ENCODE data around the gene TPMT. TPM values are rescaled to one million over a fixed set of nuclear protein-coding genes. Genes with fewer than 3 reads are reported as not detected.

Gene TPMT
- polyA plus RNA-seq (2013, experiment 1 of 2), result 14.4 TPM
- polyA plus RNA-seq (2013, experiment 2 of 2), result 16.7 TPM

DNA sequence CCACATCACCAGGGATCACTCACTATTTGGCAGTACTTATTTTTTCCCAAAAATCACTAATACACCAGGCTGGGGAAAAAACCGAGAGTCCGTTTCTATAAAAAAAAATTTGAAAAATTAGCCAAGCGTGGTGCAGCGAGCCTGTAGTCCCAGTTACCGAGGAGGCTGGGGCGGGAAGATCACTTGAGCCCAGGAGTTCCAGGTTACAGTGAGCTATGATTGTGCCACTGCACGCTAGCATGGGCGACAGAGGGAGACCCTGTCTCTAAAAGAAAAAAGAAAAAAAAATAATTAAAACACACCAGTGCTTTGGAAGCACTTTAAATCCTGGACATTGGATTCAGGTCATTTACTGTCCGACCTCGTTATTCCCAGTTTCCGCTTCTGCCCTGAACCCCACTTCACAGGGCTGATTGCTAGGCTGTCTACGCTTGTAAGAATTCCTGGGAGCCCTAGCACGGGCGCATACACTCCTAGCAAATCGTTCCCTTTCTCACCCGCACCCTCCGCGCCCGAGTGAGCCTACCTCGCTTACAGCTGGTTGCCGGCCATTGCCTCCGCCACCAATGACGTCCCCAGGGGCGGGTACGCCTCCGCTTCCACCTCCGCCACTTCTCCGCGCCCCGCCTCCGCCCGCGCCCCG, at the start of gene TPMT:
TPMT (minus strand) TSS at position 571 of the 643 bp plus-strand sequence. CDS start 5,950 bp downstream, outside the sequence.
- Histone ChIP-seq H3K4me3 (ENCODE audit: low read length) (peak within 1 kb of the TSS; percentile 91), H3K27me3 (ENCODE audit: insufficient read depth, low read length) (no peaks in the 10 kb centered on the region), H3K4me1 (ENCODE audit: insufficient read depth, low read length) (peaks cover 16% of the 10 kb centered on the region), H3K9me3 (ENCODE audit: insufficient read depth, low read depth, low read length) (no peaks in the 10 kb centered on the region), H3K36me3 (ENCODE audit: insufficient read depth, low read length) (peaks cover under 1% of the 10 kb centered on the region; the same call in 1 of the 2 replicates), H3K9ac (ENCODE audit: low read depth, low read length) (peak within 1 kb of the TSS; percentile 78), H3K27ac (ENCODE audit: low read depth, low read length) (peak within 1 kb of the TSS; percentile 50; the same call in 1 of the 2 replicates)
- under 1% methylated on average over 34 of the region's 34 CpGs for WGBS

DNA sequence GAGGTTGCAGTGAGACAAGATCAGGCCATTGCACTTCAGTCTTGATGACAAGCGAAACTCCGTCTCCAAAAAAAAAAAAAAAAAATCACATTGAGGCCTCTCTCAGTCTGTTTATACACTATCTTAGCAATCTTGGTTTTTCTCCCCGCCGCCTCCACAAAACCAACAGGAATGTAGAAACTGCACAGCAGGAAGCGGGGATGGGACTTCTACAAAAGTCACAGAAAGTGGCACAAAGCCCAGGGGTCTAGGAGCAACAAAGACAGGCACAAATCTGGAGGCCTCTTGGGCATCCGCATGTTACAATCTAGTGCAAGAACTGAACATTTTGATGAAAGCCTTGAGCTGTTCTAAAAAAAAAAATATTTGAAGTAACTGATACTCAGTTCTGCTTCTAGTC, 48.9 kb upstream of the TPMT start:
- H3K9ac ChIP-seq (ENCODE audit: low read depth, low read length), result no peak overlapping the region
- no peaks in the 10 kb centered on the region for H3K9me3 ChIP-seq (ENCODE audit: insufficient read depth, low read depth, low read length)
- H3K36me3 ChIP-seq (ENCODE audit: insufficient read depth, low read length), result 0 out of 2 replicates have a peak, but pooled peaks cover 5% of the 10 kb centered on the region
- H3K4me3 ChIP-seq (ENCODE audit: low read length), result no peak overlapping the region
- H3K4me1 ChIP-seq (ENCODE audit: insufficient read depth, low read length), result no peaks in the 10 kb centered on the region
- no peak overlapping the region for H3K27ac ChIP-seq (ENCODE audit: low read depth, low read length)
- no peaks in the 10 kb centered on the region for H3K27me3 ChIP-seq (ENCODE audit: insufficient read depth, low read length)
- WGBS, result 84% methylated on average over 6 of the region's 6 CpGs

DNA sequence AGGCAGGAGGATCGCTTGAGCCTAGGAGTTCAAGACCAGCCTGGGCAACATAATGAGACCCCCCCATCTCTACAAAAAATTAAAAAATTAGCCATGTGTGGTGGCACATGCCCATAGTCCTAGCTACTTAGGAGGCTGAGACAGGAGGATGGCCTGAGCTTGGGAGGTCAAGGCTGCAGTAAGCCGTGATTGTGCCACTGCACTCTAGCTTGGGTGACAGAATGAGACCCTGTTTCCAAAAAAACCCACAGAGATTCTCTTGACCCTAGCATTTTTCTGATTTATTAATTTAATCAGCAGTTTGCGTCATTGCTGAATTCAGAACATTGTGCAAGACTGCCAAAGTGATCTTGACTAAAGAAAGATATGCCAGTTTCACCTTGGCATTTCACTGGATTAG, 37.1 kb upstream of the TPMT start:
- H3K4me3 ChIP-seq (ENCODE audit: low read length), result no peak overlapping the region
- WGBS, result 98% methylated on average over 2 of the region's 3 CpGs
- H3K4me1 ChIP-seq (ENCODE audit: insufficient read depth, low read length), result peaks cover 7% of the 10 kb centered on the region
- no peak overlapping the region for H3K9ac ChIP-seq (ENCODE audit: low read depth, low read length)
- H3K27me3 ChIP-seq (ENCODE audit: insufficient read depth, low read length), result no peaks in the 10 kb centered on the region
- H3K36me3 ChIP-seq (ENCODE audit: insufficient read depth, low read length), result no peaks in the 10 kb centered on the region
- no peak overlapping the region for H3K27ac ChIP-seq (ENCODE audit: low read depth, low read length)
- H3K9me3 ChIP-seq (ENCODE audit: insufficient read depth, low read depth, low read length), result no peaks in the 10 kb centered on the region

DNA sequence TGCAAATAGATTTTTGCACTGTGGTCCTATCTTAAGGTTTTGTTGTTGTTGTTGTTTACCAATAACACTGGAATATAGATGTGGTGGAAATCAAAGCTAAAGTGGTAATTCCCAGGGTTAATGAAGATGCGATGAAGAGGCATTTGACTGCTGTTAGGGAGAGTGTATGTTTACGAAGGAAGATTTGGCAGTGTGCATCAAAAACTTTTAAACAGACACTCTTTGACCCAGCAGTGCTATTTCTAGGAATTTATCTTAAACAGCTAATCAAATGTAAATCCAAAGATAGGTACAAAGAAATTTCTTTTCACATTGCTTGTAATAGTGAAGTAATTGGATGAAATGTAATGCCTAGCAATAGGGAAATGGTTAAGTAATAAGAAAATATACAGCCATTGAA, 34.3 kb upstream of the TPMT start:
- Histone ChIP-seq H3K4me3 (ENCODE audit: low read length) (no peak overlapping the region), H3K4me1 (ENCODE audit: insufficient read depth, low read length) (peaks cover 23% of the 10 kb centered on the region), H3K27me3 (ENCODE audit: insufficient read depth, low read length) (no peaks in the 10 kb centered on the region), H3K36me3 (ENCODE audit: insufficient read depth, low read length) (no peaks in the 10 kb centered on the region), H3K9ac (ENCODE audit: low read depth, low read length) (no peak overlapping the region), H3K9me3 (ENCODE audit: insufficient read depth, low read depth, low read length) (no peaks in the 10 kb centered on the region), H3K27ac (ENCODE audit: low read depth, low read length) (no peak overlapping the region)
- WGBS, result 98% methylated on average over 2 of the region's 2 CpGs

DNA sequence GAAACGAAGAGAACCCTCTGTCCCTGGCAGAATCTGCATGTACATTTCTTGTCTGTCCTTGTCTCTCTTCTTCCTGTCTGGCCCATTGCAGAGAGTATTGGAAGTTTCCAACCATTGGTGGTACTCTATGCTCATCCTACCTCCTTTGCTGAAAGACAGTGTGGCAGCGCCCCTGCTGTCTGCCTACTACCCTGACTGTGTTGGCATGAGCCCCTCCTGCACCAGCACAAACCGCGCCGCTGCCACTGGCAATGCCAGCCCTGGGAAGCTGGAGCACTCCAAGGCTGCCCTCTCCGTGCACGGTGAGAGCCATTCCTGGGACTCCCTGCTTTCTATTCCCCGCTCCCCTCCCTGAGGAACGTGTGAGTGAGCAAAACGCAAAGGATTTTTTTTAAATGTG, 32.8 kb upstream of the TPMT start:
- Histone ChIP-seq H3K36me3 (ENCODE audit: insufficient read depth, low read length) (no peaks in the 10 kb centered on the region), H3K4me3 (ENCODE audit: low read length) (no peak overlapping the region), H3K27ac (ENCODE audit: low read depth, low read length) (no peak overlapping the region), H3K9ac (ENCODE audit: low read depth, low read length) (no peak overlapping the region), H3K27me3 (ENCODE audit: insufficient read depth, low read length) (no peaks in the 10 kb centered on the region), H3K4me1 (ENCODE audit: insufficient read depth, low read length) (peaks cover 23% of the 10 kb centered on the region), H3K9me3 (ENCODE audit: insufficient read depth, low read depth, low read length) (no peaks in the 10 kb centered on the region)
- WGBS, result 90% methylated on average over 10 of the region's 10 CpGs

DNA sequence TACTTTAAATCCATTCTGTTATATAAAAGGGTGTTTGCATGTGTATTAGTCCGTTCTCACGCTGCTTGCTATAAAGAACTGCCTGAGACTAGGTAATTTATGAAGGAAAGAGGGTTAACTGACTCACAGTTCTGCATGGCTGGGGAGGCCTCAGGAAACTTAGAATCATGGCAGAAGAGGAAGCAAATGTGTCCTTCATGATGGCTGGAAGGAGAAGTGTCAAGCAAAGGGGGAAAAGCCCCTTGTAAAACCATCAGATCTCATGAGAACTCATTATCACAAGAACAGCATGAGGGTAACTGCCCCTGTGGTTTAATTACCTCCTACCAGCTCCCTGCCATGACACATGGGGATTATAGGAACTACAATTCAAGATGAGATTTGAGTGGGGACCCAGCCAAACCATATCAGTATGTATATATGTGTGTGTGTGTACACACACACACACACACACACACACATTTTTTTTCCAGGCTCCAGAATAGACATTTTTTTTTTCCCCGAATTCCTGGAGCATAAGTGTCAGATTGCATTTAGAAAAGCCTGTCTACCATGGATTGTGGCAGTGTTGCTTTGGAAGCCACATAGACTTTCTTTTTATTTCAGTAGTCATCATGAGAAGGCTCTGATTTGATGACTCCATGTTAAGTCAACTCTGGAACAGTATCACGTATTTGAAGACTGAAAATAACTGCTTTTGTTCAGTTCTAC, 31.8 kb upstream of the TPMT start:
- Histone ChIP-seq H3K9me3 (ENCODE audit: insufficient read depth, low read depth, low read length) (no peaks in the 10 kb centered on the region), H3K4me3 (ENCODE audit: low read length) (no peak overlapping the region), H3K27ac (ENCODE audit: low read depth, low read length) (peak overlapping the region; percentile 86), H3K9ac (ENCODE audit: low read depth, low read length) (peak overlapping the region; percentile 36; the same call in 1 of the 2 replicates), H3K27me3 (ENCODE audit: insufficient read depth, low read length) (no peaks in the 10 kb centered on the region), H3K36me3 (ENCODE audit: insufficient read depth, low read length) (no peaks in the 10 kb centered on the region), H3K4me1 (ENCODE audit: insufficient read depth, low read length) (peaks cover 28% of the 10 kb centered on the region)
- WGBS, result 80% methylated on average over 4 of the region's 4 CpGs

DNA sequence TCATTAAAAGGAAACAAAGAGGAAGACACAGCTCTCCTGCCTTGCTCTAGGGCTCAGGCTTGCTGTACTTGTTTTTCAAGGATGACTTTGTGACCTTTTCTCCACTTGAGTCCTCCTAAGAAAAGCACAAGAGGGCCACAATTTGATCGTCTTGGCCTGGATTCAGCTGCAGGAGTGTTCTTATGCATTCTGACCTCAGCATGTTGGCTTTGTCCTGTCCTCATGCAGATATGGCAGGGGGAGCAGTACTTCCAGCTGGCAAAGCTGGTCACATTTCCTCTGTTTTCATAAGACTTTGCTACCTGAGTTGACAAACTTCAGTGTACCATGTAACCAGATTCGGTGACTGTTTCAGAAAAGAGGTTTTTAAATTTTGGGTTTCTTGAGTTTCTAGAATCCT, 31.2 kb upstream of the TPMT start:
- Histone ChIP-seq H3K9ac (ENCODE audit: low read depth, low read length) (peak overlapping the region; percentile 36; the same call in 1 of the 2 replicates), H3K27ac (ENCODE audit: low read depth, low read length) (peak overlapping the region; percentile 86), H3K27me3 (ENCODE audit: insufficient read depth, low read length) (no peaks in the 10 kb centered on the region), H3K4me3 (ENCODE audit: low read length) (no peak overlapping the region), H3K36me3 (ENCODE audit: insufficient read depth, low read length) (no peaks in the 10 kb centered on the region), H3K4me1 (ENCODE audit: insufficient read depth, low read length) (peaks cover 29% of the 10 kb centered on the region), H3K9me3 (ENCODE audit: insufficient read depth, low read depth, low read length) (no peaks in the 10 kb centered on the region)
- 43% methylated on average over 2 of the region's 2 CpGs for WGBS

DNA sequence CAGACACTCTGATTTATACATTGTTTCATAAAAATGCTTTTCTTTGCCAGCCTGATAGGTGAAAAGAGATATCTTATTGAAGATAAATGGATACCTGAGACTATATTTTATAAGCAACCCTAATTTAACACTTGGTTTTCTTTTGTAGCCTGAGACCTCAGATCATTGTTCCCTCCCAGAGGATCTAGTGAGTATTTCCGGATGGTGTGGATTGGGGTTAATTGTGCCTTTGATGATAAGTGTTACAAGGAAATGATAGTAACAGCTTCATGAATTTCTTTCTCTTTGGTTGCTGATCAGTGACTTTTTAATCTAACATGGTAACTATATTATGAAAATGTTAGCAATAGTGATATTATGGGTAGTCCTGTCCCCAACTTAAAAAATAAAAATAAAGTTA, 30.7 kb upstream of the TPMT start:
- 25% methylated on average over 1 of the region's 1 CpG for WGBS
- Histone ChIP-seq H3K36me3 (ENCODE audit: insufficient read depth, low read length) (no peaks in the 10 kb centered on the region), H3K27ac (ENCODE audit: low read depth, low read length) (peak overlapping the region; percentile 86)

DNA sequence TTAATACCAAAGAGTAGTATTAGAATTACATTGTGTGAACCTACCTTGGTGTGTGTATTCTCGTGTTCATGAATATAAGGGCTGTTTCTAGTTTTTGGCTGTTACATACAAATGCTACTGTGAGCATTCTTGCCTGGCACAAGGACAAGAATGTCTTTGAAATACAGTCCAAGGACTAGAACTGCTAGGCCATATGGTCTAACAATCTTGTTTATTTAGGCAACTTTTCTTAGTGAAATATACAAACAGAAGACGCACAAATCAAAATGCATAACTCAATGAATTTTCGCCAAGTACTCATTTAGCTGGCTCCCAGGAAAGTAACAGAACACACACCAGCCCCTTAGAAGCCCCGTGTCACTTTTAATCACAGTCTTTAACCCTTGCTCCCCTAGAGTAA, 28.9 kb upstream of the TPMT start:
- H3K4me3 ChIP-seq (ENCODE audit: low read length), result no peak overlapping the region
- WGBS, result 91% methylated on average over 4 of the region's 4 CpGs
- H3K9me3 ChIP-seq (ENCODE audit: insufficient read depth, low read depth, low read length), result no peaks in the 10 kb centered on the region
- no peaks in the 10 kb centered on the region for H3K36me3 ChIP-seq (ENCODE audit: insufficient read depth, low read length)
- H3K9ac ChIP-seq (ENCODE audit: low read depth, low read length), result no peak overlapping the region
- peaks cover 29% of the 10 kb centered on the region for H3K4me1 ChIP-seq (ENCODE audit: insufficient read depth, low read length)
- H3K27me3 ChIP-seq (ENCODE audit: insufficient read depth, low read length), result no peaks in the 10 kb centered on the region
- no peak overlapping the region for H3K27ac ChIP-seq (ENCODE audit: low read depth, low read length)

More for the DNA sequence above, 30.7 kb upstream of the TPMT start:
- Histone ChIP-seq H3K4me3 (ENCODE audit: low read length) (no peak overlapping the region), H3K27me3 (ENCODE audit: insufficient read depth, low read length) (no peaks in the 10 kb centered on the region), H3K9me3 (ENCODE audit: insufficient read depth, low read depth, low read length) (no peaks in the 10 kb centered on the region), H3K4me1 (ENCODE audit: insufficient read depth, low read length) (peaks cover 29% of the 10 kb centered on the region), H3K9ac (ENCODE audit: low read depth, low read length) (peak overlapping the region; percentile 36; the same call in 1 of the 2 replicates)

DNA sequence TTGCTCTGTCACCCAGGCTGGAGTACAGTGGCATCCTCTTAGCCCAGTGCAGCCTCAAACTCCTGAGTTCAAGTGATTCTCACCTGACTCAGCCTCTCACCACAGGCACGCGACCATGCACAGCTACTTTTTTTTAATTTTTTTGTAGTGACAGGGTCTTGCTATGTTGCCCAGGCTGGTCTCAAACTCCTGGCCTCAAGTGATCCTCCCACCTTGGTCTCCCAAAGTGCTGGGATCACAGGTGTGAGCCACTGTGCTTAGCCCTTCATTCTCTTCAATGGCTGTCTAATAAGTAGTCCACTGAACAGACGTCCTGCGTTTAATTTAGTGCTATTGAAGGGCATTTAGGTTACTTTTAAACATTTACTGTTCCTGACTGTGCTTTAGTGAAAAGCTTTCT, 27.7 kb upstream of the TPMT start:
- Histone ChIP-seq H3K4me1 (ENCODE audit: insufficient read depth, low read length) (peaks cover 29% of the 10 kb centered on the region), H3K9ac (ENCODE audit: low read depth, low read length) (no peak overlapping the region), H3K27me3 (ENCODE audit: insufficient read depth, low read length) (no peaks in the 10 kb centered on the region), H3K9me3 (ENCODE audit: insufficient read depth, low read depth, low read length) (no peaks in the 10 kb centered on the region), H3K4me3 (ENCODE audit: low read length) (no peak overlapping the region), H3K27ac (ENCODE audit: low read depth, low read length) (no peak overlapping the region), H3K36me3 (ENCODE audit: insufficient read depth, low read length) (no peaks in the 10 kb centered on the region)
- 68% methylated on average over 4 of the region's 4 CpGs for WGBS

DNA sequence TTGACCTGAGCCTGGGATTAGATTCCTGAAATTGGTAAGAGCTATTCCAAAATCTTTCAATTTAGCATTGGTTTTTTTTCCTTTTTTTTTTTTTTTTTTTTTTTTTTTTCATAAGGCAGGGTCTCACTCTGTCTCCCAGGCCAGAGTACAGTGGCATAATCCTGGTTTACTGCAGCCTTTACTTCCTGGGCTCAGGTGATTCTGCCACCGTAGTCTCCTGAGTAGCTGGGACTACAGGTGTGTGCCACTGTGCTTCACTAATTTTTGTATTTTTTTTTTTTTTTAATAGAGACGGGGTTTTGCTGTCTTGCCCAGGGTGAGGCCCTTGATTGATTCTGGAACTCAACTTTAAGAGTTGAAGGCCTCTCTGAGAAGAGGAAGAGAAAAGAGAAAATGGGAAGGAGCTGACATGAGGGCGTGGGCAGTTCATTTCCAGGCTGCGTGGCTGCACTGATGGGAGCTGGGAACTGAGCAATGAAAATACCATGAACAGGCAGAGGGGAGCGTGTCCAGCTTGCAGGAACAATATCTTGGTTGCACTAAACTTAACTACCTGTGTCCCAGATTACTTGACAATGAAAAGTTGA, 25.0 kb upstream of the TPMT start:
- peaks cover under 1% of the 10 kb centered on the region; the same call in 1 of the 2 replicates for H3K36me3 ChIP-seq (ENCODE audit: insufficient read depth, low read length)
- H3K9me3 ChIP-seq (ENCODE audit: insufficient read depth, low read depth, low read length), result no peaks in the 10 kb centered on the region
- no peak overlapping the region for H3K4me3 ChIP-seq (ENCODE audit: low read length)
- H3K4me1 ChIP-seq (ENCODE audit: insufficient read depth, low read length), result peaks cover 7% of the 10 kb centered on the region; the same call in 1 of the 2 replicates
- no peak overlapping the region for H3K9ac ChIP-seq (ENCODE audit: low read depth, low read length)
- 90% methylated on average over 5 of the region's 5 CpGs for WGBS
- H3K27ac ChIP-seq (ENCODE audit: low read depth, low read length), result no peak overlapping the region
- no peaks in the 10 kb centered on the region for H3K27me3 ChIP-seq (ENCODE audit: insufficient read depth, low read length)

Data from HUES64 (cell line).